ENCODE measurements around the gene MCC.

The MCC gene

GRCh38 chr5:113163328-113163727 is 324.9 kb downstream of the MCC start (continued):
- no peak for TF ChIP-seq ZNF777 (tag by site-specific recombination; IDR thresholded peaks at IDR 0.05; ENCODE audit: borderline replicate concordance)
- no peak for TF ChIP-seq ZNF548 (tag by site-specific recombination; IDR thresholded peaks at IDR 0.05)
- 0 out of 2 replicates have a peak, but pooled peaks have one; percentile 28 for TF ChIP-seq ATF2 (tag by site-specific recombination; IDR thresholded peaks at IDR 0.05; ENCODE audit: low read depth)
- TF ChIP-seq ZNF747 (tag by site-specific recombination; IDR thresholded peaks at IDR 0.05) = no peak
- TF ChIP-seq ZNF624 (tag by site-specific recombination; IDR thresholded peaks at IDR 0.05) = no peak
- TF ChIP-seq ZNF362 (tag by site-specific recombination; IDR thresholded peaks at IDR 0.05) = peak; percentile 75
- no peak for TF ChIP-seq ZNF610 (tag by site-specific recombination; IDR thresholded peaks at IDR 0.05; ENCODE audit: borderline replicate concordance)
- no peak for TF ChIP-seq SP3 (tag by site-specific recombination; IDR thresholded peaks at IDR 0.05)
- peak; percentile 30; the same call in 1 of the 2 replicates for TF ChIP-seq ZNF76 (tag by site-specific recombination; IDR thresholded peaks at IDR 0.05; ENCODE audit: borderline replicate concordance, low read depth)
- no peak for TF ChIP-seq ZNF449 (tag by site-specific recombination; IDR thresholded peaks at IDR 0.05)
- TF ChIP-seq GLI4 (tag by site-specific recombination; IDR thresholded peaks at IDR 0.05) = no peak
- no peak for TF ChIP-seq ZNF473 (tag by site-specific recombination; IDR thresholded peaks at IDR 0.05)
- no peak for TF ChIP-seq ZNF704 (tag by site-specific recombination; IDR thresholded peaks at IDR 0.05)
- no peak for TF ChIP-seq ZNF10 (tag by site-specific recombination; IDR thresholded peaks at IDR 0.05)
- TF ChIP-seq PRDM4 (tag by site-specific recombination; IDR thresholded peaks at IDR 0.05) = no peak
- TF ChIP-seq ZBTB1 (tag by site-specific recombination; IDR thresholded peaks at IDR 0.05) = no peak
- TF ChIP-seq ZEB2 (tag by site-specific recombination; IDR thresholded peaks at IDR 0.05) = peak; percentile 27; the same call in 1 of the 2 replicates
- no peak for TF ChIP-seq ZNF585B (tag by site-specific recombination; IDR thresholded peaks at IDR 0.05)
- no peak for TF ChIP-seq ZNF335 (tag by site-specific recombination; conservative IDR thresholded peaks at IDR 0.05)
- TF ChIP-seq ZBTB26 (tag by site-specific recombination; optimal IDR thresholded peaks at IDR 0.05) = no peak
- TF ChIP-seq ZNF623 (tag by site-specific recombination; IDR thresholded peaks at IDR 0.05) = no peak
- TF ChIP-seq PRDM10 (tag by site-specific recombination; IDR thresholded peaks at IDR 0.05) = peak; percentile 63
- TF ChIP-seq ZNF394 (tag by site-specific recombination; IDR thresholded peaks at IDR 0.05; ENCODE audit: borderline replicate concordance) = no peak
- TF ChIP-seq KLF9 (tag by site-specific recombination; IDR thresholded peaks at IDR 0.05; ENCODE audit: low read depth) = no peak
- TF ChIP-seq ZNF157 (tag by site-specific recombination; IDR thresholded peaks at IDR 0.05) = no peak
- no peak for TF ChIP-seq ZNF571 (tag by site-specific recombination; IDR thresholded peaks at IDR 0.05)
- no peak for TF ChIP-seq RBAK (tag by site-specific recombination; IDR thresholded peaks at IDR 0.05)
